HUES6 (cell line): Measurements from ENCODE around the gene FCAR.
"Not testable (repeated sequence)": the region's sequence is repeated elsewhere in the genome, so short reads cannot be mapped to it uniquely, and the experiment has no call there.

Experiments
- H3K27ac ChIP-seq: 2 replicates; pipeline ENCODE4 v1.7.0; 2013; ENCODE audit warnings: low read depth, mild to moderate bottlenecking, low read length, inconsistent platforms
- H3K27me3 ChIP-seq: 2 replicates; pipeline ENCODE4 v1.6.1; 2013; ENCODE audit warnings: low read length; ENCODE audit not compliant: control insufficient read depth, insufficient read depth
- H3K36me3 ChIP-seq: 2 replicates; pipeline ENCODE4 v1.6.1; 2013; ENCODE audit warnings: low read length; ENCODE audit not compliant: control insufficient read depth, insufficient read depth
- H3K4me1 ChIP-seq: 2 replicates; pipeline ENCODE4 v1.6.1; 2013; ENCODE audit warnings: low read length; ENCODE audit not compliant: control insufficient read depth, insufficient read depth
- H3K4me3 ChIP-seq: 2 replicates; pipeline ENCODE4 v1.5.1; 2013; ENCODE audit warnings: low read depth, low read length
- H3K9ac ChIP-seq: one replicate; pipeline ENCODE4 v1.6.1; 2013; ENCODE audit warnings: mild to moderate bottlenecking, low read length
- H3K9me3 ChIP-seq: 2 replicates; pipeline ENCODE4 v1.6.1; 2013; ENCODE audit warnings: low read depth, low read length; ENCODE audit not compliant: control insufficient read depth, insufficient read depth

The FCAR gene

DNA sequence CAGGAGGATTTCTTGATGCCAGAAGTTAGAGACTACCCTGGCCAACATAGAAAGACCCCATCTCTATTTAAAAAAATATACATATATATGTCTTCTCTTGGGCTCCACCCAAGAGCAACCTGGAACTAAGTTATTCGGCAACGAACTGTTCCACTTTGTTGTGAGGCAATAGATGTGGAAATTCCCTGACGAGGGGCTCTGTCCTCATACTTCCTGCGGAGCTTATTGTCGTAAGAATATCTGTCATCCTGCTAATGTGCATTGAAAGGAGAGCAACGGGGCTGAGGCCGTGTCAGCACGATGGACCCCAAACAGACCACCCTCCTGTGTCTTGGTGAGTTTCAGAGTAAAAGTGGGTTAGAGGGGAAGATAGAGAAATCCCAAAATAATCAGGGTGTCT, at the start of gene FCAR:
Gene FCAR (plus strand): TSS at position 246 of the 400 bp plus-strand sequence. CDS start 55 bp downstream, at position 301.
- Histone ChIP-seq H3K9ac (no peak within 1 kb of the TSS), H3K4me3 (no peak within 1 kb of the TSS), H3K4me1 (no peaks in the 10 kb centered on the region), H3K27ac (no peak within 1 kb of the TSS), H3K9me3 (no peaks in the 10 kb centered on the region), H3K36me3 (no peaks in the 10 kb centered on the region), H3K27me3 (no peaks in the 10 kb centered on the region)

- H3K4me3 ChIP-seq, H3K9ac ChIP-seq, H3K4me1 ChIP-seq, H3K27me3 ChIP-seq, H3K27ac ChIP-seq, H3K36me3 ChIP-seq: not testable (repeated sequence)
- H3K9me3 ChIP-seq = peaks cover 17% of the 10 kb centered on the region; the same call in 1 of the 2 replicates
These were observed 49.6 kb upstream of the FCAR start for GRCh38 chr19:54824416-54824815.

DNA sequence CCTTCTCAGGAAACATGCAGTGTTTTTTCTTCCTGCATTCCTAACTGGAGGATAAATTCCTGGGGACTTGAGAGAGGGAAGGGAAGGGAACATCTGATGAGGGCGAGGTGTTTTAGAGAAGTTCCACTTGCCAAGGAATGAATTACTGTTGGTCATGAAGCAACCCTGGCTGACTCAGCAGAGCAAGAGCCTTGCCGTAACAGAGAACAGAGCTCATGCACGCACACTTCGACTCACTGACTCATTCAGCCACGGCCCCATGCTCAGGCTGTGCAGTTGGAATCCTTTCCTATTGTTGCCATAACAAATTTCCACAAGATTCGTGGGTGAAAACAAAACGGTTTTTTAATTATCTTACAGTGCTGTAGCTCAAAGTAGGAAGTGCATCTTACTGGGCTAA, 48.7 kb upstream of the FCAR start:
- not testable (repeated sequence) for H3K4me1 ChIP-seq, H3K4me3 ChIP-seq, H3K9ac ChIP-seq, H3K27ac ChIP-seq, H3K27me3 ChIP-seq, H3K36me3 ChIP-seq
- peaks cover 16% of the 10 kb centered on the region; the same call in 1 of the 2 replicates for H3K9me3 ChIP-seq

DNA sequence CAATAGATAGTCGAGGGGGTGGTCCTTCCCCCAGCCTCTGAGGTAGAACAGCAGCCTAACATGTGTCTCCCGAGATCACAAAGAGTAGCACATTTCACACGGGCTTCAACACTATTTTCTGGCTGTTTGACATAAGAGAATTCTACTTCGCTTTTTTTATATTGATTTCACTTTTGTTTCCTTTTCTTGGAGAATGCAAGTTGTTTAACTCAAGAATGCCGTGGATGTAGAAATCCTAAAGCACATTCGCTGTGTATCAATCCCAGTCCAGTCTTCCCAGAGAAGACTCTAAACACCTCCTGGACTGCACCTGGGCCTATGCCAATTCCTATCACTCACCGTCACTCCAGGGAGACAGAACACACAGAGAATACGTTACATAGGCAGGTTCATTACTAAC, 46.0 kb upstream of the FCAR start:
- H3K4me1 ChIP-seq, H3K27me3 ChIP-seq, H3K4me3 ChIP-seq, H3K36me3 ChIP-seq, H3K27ac ChIP-seq, H3K9ac ChIP-seq: not testable (repeated sequence)
- H3K9me3 ChIP-seq = peaks cover 14% of the 10 kb centered on the region; the same call in 1 of the 2 replicates

- H3K9ac ChIP-seq, H3K4me1 ChIP-seq, H3K27me3 ChIP-seq, H3K27ac ChIP-seq, H3K36me3 ChIP-seq, H3K4me3 ChIP-seq: not testable (repeated sequence)
- H3K9me3 ChIP-seq = peaks cover 18% of the 10 kb centered on the region; the same call in 1 of the 2 replicates
These were observed 41.5 kb upstream of the FCAR start, which contains the start of gene KIR2DS4 for GRCh38 chr19:54832496-54832895. Gene KIR2DS4, plus strand, starts transcription at chr19:54832676.

DNA sequence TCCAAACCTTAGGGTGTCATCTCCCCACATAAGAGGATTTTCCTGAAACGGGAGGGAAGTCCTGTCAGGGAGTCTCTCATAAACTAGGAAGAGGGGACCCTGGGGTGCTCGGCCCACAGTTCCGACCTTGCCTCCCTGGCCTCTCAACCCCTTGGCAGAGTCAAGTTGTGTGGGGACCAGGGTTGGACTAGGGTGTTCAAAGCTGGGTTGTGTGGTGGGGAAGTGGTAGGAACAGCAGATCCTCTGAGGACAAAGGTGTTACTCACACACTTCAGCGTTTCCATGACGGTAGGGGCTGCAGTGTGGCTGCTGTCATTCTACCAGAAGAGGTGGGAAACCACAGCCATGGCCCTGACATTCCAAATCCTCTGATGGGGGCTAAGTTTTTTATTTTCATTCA, 38.9 kb upstream of the FCAR start:
- H3K4me3 ChIP-seq, H3K4me1 ChIP-seq, H3K9ac ChIP-seq, H3K27ac ChIP-seq, H3K36me3 ChIP-seq, H3K27me3 ChIP-seq: not testable (repeated sequence)
- peaks cover 16% of the 10 kb centered on the region; the same call in 1 of the 2 replicates for H3K9me3 ChIP-seq

DNA sequence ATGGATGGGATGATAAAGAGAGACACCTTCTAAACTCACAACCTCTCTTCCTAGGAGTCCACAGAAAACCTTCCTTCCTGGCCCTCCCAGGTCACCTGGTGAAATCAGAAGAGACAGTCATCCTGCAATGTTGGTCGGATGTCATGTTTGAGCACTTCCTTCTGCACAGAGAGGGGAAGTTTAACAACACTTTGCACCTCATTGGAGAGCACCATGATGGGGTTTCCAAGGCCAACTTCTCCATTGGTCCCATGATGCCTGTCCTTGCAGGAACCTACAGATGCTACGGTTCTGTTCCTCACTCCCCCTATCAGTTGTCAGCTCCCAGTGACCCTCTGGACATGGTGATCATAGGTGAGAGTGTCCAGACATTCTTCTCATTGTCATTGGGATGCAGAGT, 36.5 kb upstream of the FCAR start:
- not testable (repeated sequence) for H3K9ac ChIP-seq, H3K27me3 ChIP-seq, H3K4me3 ChIP-seq, H3K27ac ChIP-seq, H3K4me1 ChIP-seq, H3K9me3 ChIP-seq, H3K36me3 ChIP-seq

DNA sequence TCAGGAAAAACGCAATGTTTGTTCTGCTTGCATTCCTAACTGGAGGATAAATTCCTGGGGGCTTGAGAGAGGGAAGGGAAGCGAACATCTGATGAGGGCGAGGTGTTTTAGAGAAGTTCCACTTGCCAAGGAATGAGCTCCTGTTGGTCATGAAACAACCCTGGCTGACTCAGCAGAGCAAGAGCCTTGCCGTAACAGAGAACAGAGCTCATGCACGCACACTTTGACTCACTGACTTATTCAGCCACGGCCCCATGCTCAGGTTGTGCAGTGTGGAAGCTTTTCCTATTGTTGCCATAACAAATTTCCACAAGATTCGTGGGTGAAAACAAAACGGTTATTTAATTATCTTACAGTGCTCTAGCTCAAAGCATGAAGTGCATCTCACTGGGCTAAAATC, 30.9 kb upstream of the FCAR start:
- H3K9me3 ChIP-seq = peaks cover 16% of the 10 kb centered on the region; the same call in 1 of the 2 replicates
- H3K36me3 ChIP-seq, H3K27ac ChIP-seq, H3K4me1 ChIP-seq, H3K9ac ChIP-seq, H3K4me3 ChIP-seq, H3K27me3 ChIP-seq: not testable (repeated sequence)

DNA sequence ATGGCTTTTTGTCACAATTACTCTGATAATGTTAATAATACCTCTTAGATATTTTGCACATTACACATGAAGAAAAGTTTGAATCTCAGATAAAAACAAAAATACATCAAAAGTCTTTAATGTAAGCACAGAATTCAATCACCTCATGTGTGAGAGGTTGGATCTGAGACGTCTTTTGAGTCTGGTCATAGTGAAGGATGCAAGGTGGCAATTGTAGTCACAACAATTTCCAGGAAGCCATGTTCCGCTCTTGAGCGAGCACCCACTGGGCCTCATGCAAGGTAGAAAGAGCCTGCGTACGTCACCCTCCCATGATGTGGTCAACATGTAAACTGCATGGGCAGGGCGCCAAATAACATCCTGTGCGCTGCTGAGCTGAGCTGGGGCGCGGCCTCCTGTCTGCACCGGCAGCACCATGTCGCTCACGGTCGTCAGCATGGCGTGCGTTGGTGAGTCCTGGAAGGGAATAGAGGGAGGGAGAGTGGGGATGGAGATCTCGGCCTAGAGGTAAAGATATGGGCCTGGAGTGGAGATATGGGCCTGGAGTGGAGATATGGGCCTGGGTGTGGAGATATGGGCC, 23.9 kb upstream of the FCAR start, which contains the start of gene KIR3DL2:
Gene KIR3DL2 (plus strand): TSS at position 383 of the 580 bp plus-strand sequence. CDS start 33 bp downstream, at position 416.
- not testable (repeated sequence) for H3K4me3 ChIP-seq, H3K36me3 ChIP-seq, H3K27me3 ChIP-seq, H3K27ac ChIP-seq, H3K9ac ChIP-seq, H3K4me1 ChIP-seq
- peaks cover 44% of the 10 kb centered on the region; the same call in 1 of the 2 replicates for H3K9me3 ChIP-seq

GRCh38 chr19:54850930-54851329, 23.1 kb upstream of the FCAR start:
- peaks cover 11% of the 10 kb centered on the region; the same call in 1 of the 2 replicates for H3K27me3 ChIP-seq
- H3K9ac ChIP-seq = no peak overlapping the region
- H3K4me1 ChIP-seq = no peaks in the 10 kb centered on the region
- peaks cover 48% of the 10 kb centered on the region; the same call in 1 of the 2 replicates for H3K9me3 ChIP-seq
- H3K4me3 ChIP-seq = no peak overlapping the region
- no peaks in the 10 kb centered on the region for H3K36me3 ChIP-seq
- no peak overlapping the region for H3K27ac ChIP-seq

GRCh38 chr19:54851353-54851752, 22.7 kb upstream of the FCAR start:
- peaks cover 47% of the 10 kb centered on the region; the same call in 1 of the 2 replicates for H3K9me3 ChIP-seq
- H3K4me3 ChIP-seq = no peak overlapping the region
- no peaks in the 10 kb centered on the region for H3K4me1 ChIP-seq
- H3K9ac ChIP-seq = no peak overlapping the region
- H3K36me3 ChIP-seq = no peaks in the 10 kb centered on the region
- H3K27ac ChIP-seq = no peak overlapping the region
- peaks cover 12% of the 10 kb centered on the region; the same call in 1 of the 2 replicates for H3K27me3 ChIP-seq
